Mesendoderm (in vitro differentiated cells): Measurements from ENCODE around the gene DPP9.

Source experiments
- DNase-seq: peaks from one replicate; pipeline ENCODE4 v3.0.0; 2013
- H2AK5ac ChIP-seq: 2 replicates; pipeline ENCODE4 v1.6.1; 2013; ENCODE audit warnings: low read length, inconsistent platforms
- H2BK120ac ChIP-seq: 2 replicates; pipeline ENCODE4 v1.6.1; 2013; ENCODE audit warnings: low read depth, mild to moderate bottlenecking, low read length, moderate library complexity, mixed read lengths
- H2BK15ac ChIP-seq: replicated peaks from 2 replicates; pipeline ENCODE4 v1.6.1; 2013; ENCODE audit warnings: low read depth, mild to moderate bottlenecking, moderate library complexity
- H2BK5ac ChIP-seq: 2 replicates; pipeline ENCODE4 v1.6.1; 2013; ENCODE audit warnings: low read length, inconsistent platforms
- H3K18ac ChIP-seq: 2 replicates; pipeline ENCODE4 v1.6.1; 2013; ENCODE audit warnings: mild to moderate bottlenecking, low read length, mixed read lengths
- H3K23ac ChIP-seq: one replicate; pipeline ENCODE4 v1.6.1; 2013; ENCODE audit warnings: low read length
- H3K27ac ChIP-seq: 2 replicates; pipeline ENCODE4 v1.5.1; 2013; ENCODE audit warnings: low read depth, mild to moderate bottlenecking, inconsistent platforms, low read length, moderate library complexity
- H3K27me3 ChIP-seq: 2 replicates; pipeline ENCODE4 v1.6.1; 2013; ENCODE audit warnings: low read length, control low read depth, mild to moderate bottlenecking, inconsistent platforms; ENCODE audit not compliant: insufficient read depth, poor library complexity
- H3K36me3 ChIP-seq: 2 replicates; pipeline ENCODE4 v1.6.1; 2013; ENCODE audit warnings: low read length, inconsistent platforms; ENCODE audit not compliant: control insufficient read depth, insufficient read depth
- H3K4ac ChIP-seq: one replicate; pipeline ENCODE4 v1.6.1; 2013; ENCODE audit warnings: low read depth, mild to moderate bottlenecking, low read length, moderate library complexity
- H3K4me1 ChIP-seq: 2 replicates; pipeline ENCODE4 v1.6.1; 2013; ENCODE audit warnings: low read depth, low read length, inconsistent platforms; ENCODE audit not compliant: control insufficient read depth
- H3K4me2 ChIP-seq: 2 replicates; pipeline ENCODE4 v1.6.1; 2013; ENCODE audit warnings: low read length
- H3K4me3 ChIP-seq: 2 replicates; pipeline ENCODE4 v1.5.1; 2013; ENCODE audit warnings: mild to moderate bottlenecking, low read length
- H3K56ac ChIP-seq: one replicate; pipeline ENCODE4 v1.6.1; 2013; ENCODE audit warnings: low read length
- H3K79me1 ChIP-seq: 2 replicates; pipeline ENCODE4 v1.6.1; 2013; ENCODE audit warnings: low read length, inconsistent platforms
- H3K79me2 ChIP-seq: 2 replicates; pipeline ENCODE4 v1.6.1; 2013; ENCODE audit warnings: mild to moderate bottlenecking, low read length; ENCODE audit not compliant: control insufficient read depth, insufficient read depth
- H3K9ac ChIP-seq: 2 replicates; pipeline ENCODE4 v1.6.1; 2013; ENCODE audit warnings: low read length, inconsistent platforms
- H4K5ac ChIP-seq: one replicate; pipeline ENCODE4 v1.6.1; 2013; ENCODE audit warnings: low read length
- H4K8ac ChIP-seq: one replicate; pipeline ENCODE4 v1.6.1; 2013; ENCODE audit warnings: low read depth, mild to moderate bottlenecking, control low read depth, low read length, moderate library complexity
- WGBS: extraction: QIAGEN DNeasy Blood & Tissue Kit; methylation state at CpG from one replicate; pipeline ENCODE4 v1.1.7; 2013; ENCODE audit warnings: low lambda C conversion rate, missing lambda C conversion rate; ENCODE audit not compliant: insufficient coverage; ENCODE audit errors: extremely low coverage; 5-methylcytosine and 5-hydroxymethylcytosine counted together

DPP9 gene

GRCh38 chr19:4639531-4640246, 84.0 kb downstream of the DPP9 start:
- H3K27ac ChIP-seq, result no peak overlapping the region
- no peak overlapping the region for H2BK15ac ChIP-seq
- H3K4me3 ChIP-seq, result peak overlapping the region; percentile 84
- H3K56ac ChIP-seq, result peak overlapping the region; percentile 97
- H2AK5ac ChIP-seq, result peak overlapping the region; percentile 82
- DNase-seq, result no peak
- H3K18ac ChIP-seq, result no peak overlapping the region
- peak overlapping the region; percentile 87 for H3K9ac ChIP-seq
- H3K4ac ChIP-seq, result peak overlapping the region; percentile 87
- H3K79me2 ChIP-seq, result no peaks in the 10 kb centered on the region
- H3K4me2 ChIP-seq, result peak overlapping the region; percentile 95
- no peak overlapping the region for H2BK5ac ChIP-seq
- H4K5ac ChIP-seq, result no peak overlapping the region
- no CpG with 5 or more reads among the region's 39 CpGs for WGBS
- no peak overlapping the region for H4K8ac ChIP-seq
- peaks cover 6% of the 10 kb centered on the region for H3K4me1 ChIP-seq
- H2BK120ac ChIP-seq, result no peak overlapping the region
- no peaks in the 10 kb centered on the region for H3K36me3 ChIP-seq
- H3K79me1 ChIP-seq, result no peaks in the 10 kb centered on the region
- H3K23ac ChIP-seq, result peak overlapping the region; percentile 80
- no peaks in the 10 kb centered on the region for H3K27me3 ChIP-seq

- Histone ChIP-seq H3K23ac (peak within 1 kb of the TSS; percentile 80), H3K4me1 (peaks cover 6% of the 10 kb centered on the region), H3K4ac (peak within 1 kb of the TSS; percentile 87), H3K4me3 (peak within 1 kb of the TSS; percentile 84), H3K18ac (peak within 1 kb of the TSS; percentile 43), H3K79me1 (no peaks in the 10 kb centered on the region), H2BK15ac (no peak within 1 kb of the TSS), H4K8ac (no peak within 1 kb of the TSS), H3K27me3 (no peaks in the 10 kb centered on the region), H3K9ac (peak within 1 kb of the TSS; percentile 87), H3K36me3 (no peaks in the 10 kb centered on the region), H3K56ac (peak within 1 kb of the TSS; percentile 97), H2BK5ac (no peak within 1 kb of the TSS), H3K4me2 (peak within 1 kb of the TSS; percentile 95), H3K79me2 (no peaks in the 10 kb centered on the region), H3K27ac (peak within 1 kb of the TSS; percentile 55), H2BK120ac (no peak within 1 kb of the TSS), H4K5ac (peak within 1 kb of the TSS; percentile 71), H2AK5ac (peak within 1 kb of the TSS; percentile 82)
- peak; percentile 98 for DNase-seq
- no CpG with 5 or more reads among the region's 49 CpGs for whole genome bisulfite sequencing
These were observed 84.7 kb downstream of the DPP9 start, which contains the start of gene TNFAIP8L1 for GRCh38 chr19:4638828-4639530. TSS of gene TNFAIP8L1 (plus strand) at chr19:4639516. CDS start at chr19:4651870, 12,354 bp downstream.

- Histone ChIP-seq H3K23ac (no peak overlapping the region), H3K4ac (peak overlapping the region; percentile 49), H3K4me2 (no peak overlapping the region), H3K18ac (peak overlapping the region; percentile 43), H2BK120ac (no peak overlapping the region), H3K36me3 (no peaks in the 10 kb centered on the region), H4K5ac (peak overlapping the region; percentile 71), H2AK5ac (no peak overlapping the region), H3K4me3 (no peak overlapping the region), H3K27ac (no peak overlapping the region), H3K79me2 (no peaks in the 10 kb centered on the region), H3K4me1 (peaks cover 6% of the 10 kb centered on the region), H2BK5ac (no peak overlapping the region), H2BK15ac (no peak overlapping the region), H4K8ac (no peak overlapping the region), H3K56ac (peak overlapping the region; percentile 67), H3K9ac (no peak overlapping the region), H3K79me1 (no peaks in the 10 kb centered on the region), H3K27me3 (no peaks in the 10 kb centered on the region)
- no CpG with 5 or more reads among the region's 11 CpGs for WGBS
- DNase-seq, result no peak
These were observed 85.3 kb downstream of the DPP9 start for GRCh38 chr19:4638317-4638716.

- H4K5ac ChIP-seq, result no peak overlapping the region
- H3K36me3 ChIP-seq, result no peaks in the 10 kb centered on the region
- WGBS, result no CpG with 5 or more reads among the region's 8 CpGs
These were observed 86.9 kb downstream of the DPP9 start for GRCh38 chr19:4636761-4637160.

GRCh38 chr19:4636151-4636717, 87.4 kb downstream of the DPP9 start:
- H3K4me2 ChIP-seq, result peak overlapping the region; percentile 68
- peak overlapping the region; percentile 78 for H3K18ac ChIP-seq
- H2BK120ac ChIP-seq, result no peak overlapping the region
- no peaks in the 10 kb centered on the region for H3K36me3 ChIP-seq
- H2AK5ac ChIP-seq, result no peak overlapping the region
- peak overlapping the region; percentile 24 for H3K23ac ChIP-seq
- H3K4me3 ChIP-seq, result peak overlapping the region; percentile 33
- H3K56ac ChIP-seq, result peak overlapping the region; percentile 87
- H3K27me3 ChIP-seq, result no peaks in the 10 kb centered on the region
- H3K4ac ChIP-seq, result peak overlapping the region; percentile 79
- H3K27ac ChIP-seq, result no peak overlapping the region
- peak overlapping the region; percentile 84 for H3K9ac ChIP-seq
- no peak overlapping the region for H2BK15ac ChIP-seq
- no CpG with 5 or more reads among the region's 43 CpGs for WGBS
- H3K79me1 ChIP-seq, result no peaks in the 10 kb centered on the region
- H3K79me2 ChIP-seq, result no peaks in the 10 kb centered on the region
- no peak overlapping the region for H4K5ac ChIP-seq
- peak; percentile 60 for DNase-seq
- H2BK5ac ChIP-seq, result no peak overlapping the region
- no peak overlapping the region for H4K8ac ChIP-seq
- H3K4me1 ChIP-seq, result peaks cover 6% of the 10 kb centered on the region

More at GRCh38 chr19:4636761-4637160, 86.9 kb downstream of the DPP9 start:
- H2AK5ac ChIP-seq, result no peak overlapping the region
- H3K4ac ChIP-seq, result no peak overlapping the region
- H3K23ac ChIP-seq, result no peak overlapping the region
- H4K8ac ChIP-seq, result no peak overlapping the region
- H3K4me1 ChIP-seq, result peaks cover 6% of the 10 kb centered on the region
- H3K9ac ChIP-seq, result peak overlapping the region; percentile 72
- H2BK15ac ChIP-seq, result no peak overlapping the region
- no peak overlapping the region for H3K4me2 ChIP-seq
- no peaks in the 10 kb centered on the region for H3K27me3 ChIP-seq
- H3K79me1 ChIP-seq, result no peaks in the 10 kb centered on the region
- no peak overlapping the region for H3K27ac ChIP-seq
- H3K56ac ChIP-seq, result peak overlapping the region; percentile 84
- H3K4me3 ChIP-seq, result no peak overlapping the region
- no peak overlapping the region for H2BK120ac ChIP-seq
- no peak overlapping the region for H2BK5ac ChIP-seq
- peak overlapping the region; percentile 28 for H3K18ac ChIP-seq
- no peaks in the 10 kb centered on the region for H3K79me2 ChIP-seq
- DNase-seq, result no peak
